Ovary (tissue), 3 donors: ENCODE measurements around the gene L1CAM.

ENCODE experiments used
- CTCF ChIP-seq, 3 donors: fragments of 450-650 bp in 2 of 3; fragments of 200-600 bp in 1 of 3; IDR thresholded peaks; one replicate each; pipeline versions ENCODE4 v1.5.1 to v1.8.0; 2016 to 2022; ENCODE audit warnings: antibody characterized with exemption in 3 of 3, mild to moderate bottlenecking in 1 of 3
- EP300 ChIP-seq: sonication (generic); formaldehyde crosslinking; IDR thresholded peaks from one replicate; pipeline ENCODE4 v1.6.1; 2017; ENCODE audit warnings: antibody characterized with exemption
- POLR2A ChIP-seq: fragments of 450-650 bp; IDR thresholded peaks from one replicate; pipeline ENCODE4 v1.6.1; 2017; ENCODE audit warnings: antibody characterized with exemption, mild to moderate bottlenecking, moderate library complexity
- donor health status: DM: no; HTN: no; CAD: no.

GRCh38 chrX:153934148-153934761 is 48.3 kb upstream of the L1CAM start:
- TF ChIP-seq POLR2A (no peak), CTCF (IDR thresholded peaks at IDR 0.05) (no peak), EP300 (no peak)
